Prostate gland (tissue), 2 donors: ENCODE measurements around the gene FAM110A. TPM values are rescaled to one million over a fixed set of nuclear protein-coding genes. Genes with fewer than 3 reads are reported as not detected.

Source experiments
- DNase-seq: peaks from one replicate; pipeline ENCODE4 v3.0.0-alpha.2; 2019; ENCODE audit warnings: low spot score
- H3K27ac ChIP-seq, 2 donors: fragments of 200-600 bp; sonication (generic); 2 replicates each; pipeline ENCODE4 v1.5.1; 2017 to 2019
- H3K27me3 ChIP-seq: fragments of 200-600 bp; sonication (generic); replicated peaks from 2 replicates; pipeline ENCODE4 v1.5.1; 2019; ENCODE audit not compliant: insufficient read depth
- H3K36me3 ChIP-seq, 2 donors: fragments of 200-600 bp; sonication (generic); 1 replicate in 1 of 2; 2 replicates in 1 of 2; pipeline versions ENCODE4 v1.5.1 to v1.8.1; 2017 to 2019
- H3K4me1 ChIP-seq: fragments of 200-600 bp; sonication (generic); replicated peaks from 2 replicates; pipeline ENCODE4 v1.5.1; 2019
- H3K4me3 ChIP-seq, 2 donors: fragments of 200-600 bp; sonication (generic); 2 replicates each; pipeline ENCODE4 v1.5.1; 2017 to 2019
- H3K9me3 ChIP-seq: fragments of 200-600 bp; sonication (generic); 2 replicates; pipeline ENCODE4 v1.5.1; 2017
- CTCF ChIP-seq, 4 experiments: fragments of 200-600 bp in 2 of 4; fragments of 450-650 bp in 2 of 4; sonication (generic) in 2 of 4; IDR thresholded peaks; 1 replicate in 3 of 4; 2 replicates in 1 of 4; pipeline ENCODE4 v1.5.1; 2016 to 2019; ENCODE audit warnings: antibody characterized with exemption in 4 of 4, mild to moderate bottlenecking in 2 of 4, moderate library complexity in 2 of 4
- POLR2A ChIP-seq: fragments of 450-650 bp; IDR thresholded peaks from one replicate; pipeline ENCODE4 v1.6.1; 2016; ENCODE audit warnings: antibody characterized with exemption, mild to moderate bottlenecking
- POLR2AphosphoS5 ChIP-seq: sonication (generic); formaldehyde crosslinking; IDR thresholded peaks from one replicate; pipeline ENCODE4 v1.6.1; 2017; ENCODE audit warnings: antibody characterized with exemption
- WGBS: methylation state at CpG from one replicate; pipeline ENCODE4 v1.1.5; 2018; 5-methylcytosine and 5-hydroxymethylcytosine counted together
- intact Hi-C: fragments of 100-400 bp; cut with DNase I; formaldehyde crosslinking; loops from one replicate; pipeline ENCODE4 v1.14.2; 2022
- total RNA-seq, 2 donors: library from RNA; depleted of rRNA; stranded (reverse); fragments of >200 nt; gene quantifications; one replicate each; pipeline ENCODE4 v1.1.0, GENCODE V29; 2016

The FAM110A gene
- total RNA-seq, 2 donors from 2014 or later = 15.5 to 33.0 TPM

GRCh38 chr20:871436-871835 lies 37.9 kb downstream of the FAM110A start:
- TF ChIP-seq CTCF (IDR thresholded peaks at IDR 0.05) (no peak), POLR2AphosphoS5 (no peak), POLR2A (no peak)
- no peak overlapping the region for H3K4me3 ChIP-seq
- H3K27ac ChIP-seq = no peak overlapping the region
- no peaks in the 10 kb centered on the region for H3K27me3 ChIP-seq
- H3K36me3 ChIP-seq = no peaks in the 10 kb centered on the region
- intact Hi-C loops = no loop called here
- no peaks in the 10 kb centered on the region for H3K9me3 ChIP-seq
- H3K4me1 ChIP-seq = no peaks in the 10 kb centered on the region
- no peak for DNase-seq

GRCh38 chr20:871948-872347 lies 38.4 kb downstream of the FAM110A start:
- H3K9me3 ChIP-seq = no peaks in the 10 kb centered on the region
- no peaks in the 10 kb centered on the region for H3K36me3 ChIP-seq
- DNase-seq = no peak
- H3K27me3 ChIP-seq = no peaks in the 10 kb centered on the region
- TF ChIP-seq CTCF (IDR thresholded peaks at IDR 0.05) (no peak), POLR2AphosphoS5 (no peak), POLR2A (no peak)
- H3K27ac ChIP-seq = no peak overlapping the region
- no peaks in the 10 kb centered on the region for H3K4me1 ChIP-seq
- no peak overlapping the region for H3K4me3 ChIP-seq
- intact Hi-C loops = no loop called here
- 61% methylated on average over 2 of the region's 2 CpGs for WGBS

GRCh38 chr20:872855-873520 lies 39.5 kb downstream of the FAM110A start:
- TF ChIP-seq POLR2AphosphoS5 (no peak), CTCF (IDR thresholded peaks at IDR 0.05) (no peak), POLR2A (no peak)
- H3K36me3 ChIP-seq = no peaks in the 10 kb centered on the region
- no peaks in the 10 kb centered on the region for H3K27me3 ChIP-seq
- no peak overlapping the region for H3K27ac ChIP-seq
- no peaks in the 10 kb centered on the region for H3K9me3 ChIP-seq
- intact Hi-C loops = no loop called here
- WGBS = 51% methylated on average over 12 of the region's 20 CpGs
- H3K4me3 ChIP-seq = no peak overlapping the region
- H3K4me1 ChIP-seq = no peaks in the 10 kb centered on the region
- DNase-seq = no peak

- Histone ChIP-seq H3K4me1 (no peaks in the 10 kb centered on the region), H3K9me3 (no peaks in the 10 kb centered on the region), H3K27ac (no peak overlapping the region), H3K27me3 (no peaks in the 10 kb centered on the region), H3K36me3 (no peaks in the 10 kb centered on the region), H3K4me3 (no peak overlapping the region)
- 87% methylated on average over 10 of the region's 10 CpGs for WGBS
- DNase-seq = no peak
- TF ChIP-seq POLR2A (no peak), POLR2AphosphoS5 (no peak), CTCF (IDR thresholded peaks at IDR 0.05) (no peak)
- intact Hi-C loops = no loop called here
Observed at GRCh38 chr20:873875-874607, 40.5 kb downstream of the FAM110A start.

GRCh38 chr20:875115-875514 lies 41.6 kb downstream of the FAM110A start:
- Histone ChIP-seq H3K4me1 (no peaks in the 10 kb centered on the region), H3K9me3 (no peaks in the 10 kb centered on the region), H3K27me3 (no peaks in the 10 kb centered on the region), H3K36me3 (no peaks in the 10 kb centered on the region), H3K27ac (no peak overlapping the region), H3K4me3 (no peak overlapping the region)
- no peak for TF ChIP-seq POLR2AphosphoS5
- no peak for TF ChIP-seq CTCF (IDR thresholded peaks at IDR 0.05)
- TF ChIP-seq POLR2A = no peak
- intact Hi-C loops = no loop called here
- DNase-seq = no peak
- WGBS = 77% methylated on average over 4 of the region's 4 CpGs
